Mesendoderm (in vitro differentiated cells): Measurements from ENCODE around the gene RCVRN.

ENCODE experiments used
- DNase-seq: peaks from one replicate; pipeline ENCODE4 v3.0.0; 2013
- H2AK5ac ChIP-seq: 2 replicates; pipeline ENCODE4 v1.6.1; 2013; ENCODE audit warnings: low read length, inconsistent platforms
- H2BK120ac ChIP-seq: 2 replicates; pipeline ENCODE4 v1.6.1; 2013; ENCODE audit warnings: low read depth, mild to moderate bottlenecking, low read length, moderate library complexity, mixed read lengths
- H2BK15ac ChIP-seq: replicated peaks from 2 replicates; pipeline ENCODE4 v1.6.1; 2013; ENCODE audit warnings: low read depth, mild to moderate bottlenecking, moderate library complexity
- H2BK5ac ChIP-seq: 2 replicates; pipeline ENCODE4 v1.6.1; 2013; ENCODE audit warnings: low read length, inconsistent platforms
- H3K18ac ChIP-seq: 2 replicates; pipeline ENCODE4 v1.6.1; 2013; ENCODE audit warnings: mild to moderate bottlenecking, low read length, mixed read lengths
- H3K23ac ChIP-seq: one replicate; pipeline ENCODE4 v1.6.1; 2013; ENCODE audit warnings: low read length
- H3K27ac ChIP-seq: 2 replicates; pipeline ENCODE4 v1.5.1; 2013; ENCODE audit warnings: low read depth, mild to moderate bottlenecking, inconsistent platforms, low read length, moderate library complexity
- H3K27me3 ChIP-seq: 2 replicates; pipeline ENCODE4 v1.6.1; 2013; ENCODE audit warnings: low read length, control low read depth, mild to moderate bottlenecking, inconsistent platforms; ENCODE audit not compliant: insufficient read depth, poor library complexity
- H3K36me3 ChIP-seq: 2 replicates; pipeline ENCODE4 v1.6.1; 2013; ENCODE audit warnings: low read length, inconsistent platforms; ENCODE audit not compliant: control insufficient read depth, insufficient read depth
- H3K4ac ChIP-seq: one replicate; pipeline ENCODE4 v1.6.1; 2013; ENCODE audit warnings: low read depth, mild to moderate bottlenecking, low read length, moderate library complexity
- H3K4me1 ChIP-seq: 2 replicates; pipeline ENCODE4 v1.6.1; 2013; ENCODE audit warnings: low read depth, low read length, inconsistent platforms; ENCODE audit not compliant: control insufficient read depth
- H3K4me2 ChIP-seq: 2 replicates; pipeline ENCODE4 v1.6.1; 2013; ENCODE audit warnings: low read length
- H3K4me3 ChIP-seq: 2 replicates; pipeline ENCODE4 v1.5.1; 2013; ENCODE audit warnings: mild to moderate bottlenecking, low read length
- H3K56ac ChIP-seq: one replicate; pipeline ENCODE4 v1.6.1; 2013; ENCODE audit warnings: low read length
- H3K79me1 ChIP-seq: 2 replicates; pipeline ENCODE4 v1.6.1; 2013; ENCODE audit warnings: low read length, inconsistent platforms
- H3K79me2 ChIP-seq: 2 replicates; pipeline ENCODE4 v1.6.1; 2013; ENCODE audit warnings: mild to moderate bottlenecking, low read length; ENCODE audit not compliant: control insufficient read depth, insufficient read depth
- H3K9ac ChIP-seq: 2 replicates; pipeline ENCODE4 v1.6.1; 2013; ENCODE audit warnings: low read length, inconsistent platforms
- H4K5ac ChIP-seq: one replicate; pipeline ENCODE4 v1.6.1; 2013; ENCODE audit warnings: low read length
- H4K8ac ChIP-seq: one replicate; pipeline ENCODE4 v1.6.1; 2013; ENCODE audit warnings: low read depth, mild to moderate bottlenecking, control low read depth, low read length, moderate library complexity
- WGBS: extraction: QIAGEN DNeasy Blood & Tissue Kit; methylation state at CpG from one replicate; pipeline ENCODE4 v1.1.7; 2013; ENCODE audit warnings: low lambda C conversion rate, missing lambda C conversion rate; ENCODE audit not compliant: insufficient coverage; ENCODE audit errors: extremely low coverage; 5-methylcytosine and 5-hydroxymethylcytosine counted together

Gene RCVRN

DNA sequence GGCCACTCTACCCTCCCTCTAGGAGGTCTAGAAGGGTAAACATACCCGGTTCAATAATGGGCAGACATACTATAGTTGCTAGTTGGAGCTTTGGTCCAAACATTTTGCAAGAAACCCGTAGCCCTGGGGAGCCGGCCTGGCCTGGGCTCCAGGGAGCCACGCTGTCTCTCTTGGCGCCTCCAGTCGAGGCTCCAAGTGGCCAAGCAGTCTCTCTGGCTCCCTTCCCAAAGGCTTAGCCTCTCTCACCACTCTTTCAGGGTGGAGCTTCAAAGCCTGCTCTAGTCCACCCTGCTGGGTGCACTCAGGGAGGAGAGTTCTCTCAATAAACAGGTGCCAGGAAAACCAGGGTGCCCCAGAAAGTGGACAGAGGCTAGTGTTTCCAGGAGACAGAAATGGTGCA, 32.2 kb downstream of the RCVRN start:
- Histone ChIP-seq H3K36me3 (no peaks in the 10 kb centered on the region), H3K4ac (no peak overlapping the region), H3K79me2 (no peaks in the 10 kb centered on the region), H3K4me1 (no peaks in the 10 kb centered on the region), H4K8ac (no peak overlapping the region), H2BK120ac (no peak overlapping the region), H3K56ac (no peak overlapping the region), H2BK15ac (no peak overlapping the region), H3K4me3 (no peak overlapping the region), H4K5ac (no peak overlapping the region), H3K27me3 (no peaks in the 10 kb centered on the region), H3K27ac (no peak overlapping the region), H3K18ac (no peak overlapping the region), H2BK5ac (no peak overlapping the region), H3K4me2 (no peak overlapping the region), H3K9ac (no peak overlapping the region), H2AK5ac (no peak overlapping the region), H3K79me1 (no peaks in the 10 kb centered on the region), H3K23ac (no peak overlapping the region)
- no peak for DNase-seq
- WGBS = no CpG with 5 or more reads among the region's 6 CpGs

- Histone ChIP-seq H2BK15ac (no peak overlapping the region), H3K56ac (no peak overlapping the region), H4K8ac (no peak overlapping the region), H2AK5ac (no peak overlapping the region), H2BK120ac (no peak overlapping the region), H3K79me1 (no peaks in the 10 kb centered on the region), H3K36me3 (no peaks in the 10 kb centered on the region), H3K27me3 (no peaks in the 10 kb centered on the region), H3K18ac (no peak overlapping the region), H2BK5ac (no peak overlapping the region), H4K5ac (no peak overlapping the region), H3K79me2 (no peaks in the 10 kb centered on the region), H3K4ac (no peak overlapping the region), H3K9ac (no peak overlapping the region), H3K4me2 (no peak overlapping the region), H3K27ac (no peak overlapping the region), H3K4me3 (no peak overlapping the region), H3K23ac (no peak overlapping the region), H3K4me1 (no peaks in the 10 kb centered on the region)
- DNase-seq = no peak
- WGBS = no CpG with 5 or more reads among the region's 3 CpGs
These were observed 36.5 kb downstream of the RCVRN start for GRCh38 chr17:9868552-9868951.

DNA sequence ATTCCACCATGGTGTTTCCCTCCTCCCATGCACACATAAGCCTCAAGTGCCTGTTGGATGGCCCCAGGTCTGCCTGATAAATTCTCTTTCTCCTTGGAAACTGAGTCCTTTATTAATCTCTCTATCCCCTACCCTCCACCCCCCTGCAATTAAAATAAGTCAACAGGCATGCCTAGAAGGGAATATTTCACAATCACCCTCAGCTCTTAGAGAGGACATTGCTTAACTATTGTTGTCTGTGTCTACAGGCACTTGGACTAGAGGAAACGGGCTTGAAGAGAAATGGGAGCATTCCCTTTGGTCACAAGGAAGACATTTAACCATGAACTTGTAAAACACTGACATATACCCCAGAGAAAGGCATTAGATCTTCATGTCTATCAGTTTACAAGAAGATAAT, 39.5 kb downstream of the RCVRN start:
- no CpG with 5 or more reads among the region's 1 CpG for WGBS
- no peaks in the 10 kb centered on the region for H3K27me3 ChIP-seq
- no peaks in the 10 kb centered on the region for H3K79me1 ChIP-seq

GRCh38 chr17:9862949-9863348, 42.1 kb downstream of the RCVRN start:
- no peak overlapping the region for H3K27ac ChIP-seq
- no peaks in the 10 kb centered on the region for H3K27me3 ChIP-seq
- H3K23ac ChIP-seq = no peak overlapping the region
- H4K5ac ChIP-seq = no peak overlapping the region
- no CpG with 5 or more reads among the region's 4 CpGs for WGBS
- H4K8ac ChIP-seq = no peak overlapping the region
- DNase-seq = no peak
- H3K79me1 ChIP-seq = no peaks in the 10 kb centered on the region
- no peak overlapping the region for H2BK120ac ChIP-seq
- no peak overlapping the region for H3K9ac ChIP-seq
- H3K4me2 ChIP-seq = no peak overlapping the region
- no peak overlapping the region for H2AK5ac ChIP-seq
- H3K4me3 ChIP-seq = no peak overlapping the region
- H3K18ac ChIP-seq = no peak overlapping the region
- H3K79me2 ChIP-seq = no peaks in the 10 kb centered on the region
- no peaks in the 10 kb centered on the region for H3K36me3 ChIP-seq
- H2BK15ac ChIP-seq = no peak overlapping the region
- H3K56ac ChIP-seq = no peak overlapping the region
- no peak overlapping the region for H3K4ac ChIP-seq
- no peaks in the 10 kb centered on the region for H3K4me1 ChIP-seq
- H2BK5ac ChIP-seq = no peak overlapping the region

More for the DNA sequence above, 39.5 kb downstream of the RCVRN start:
- H3K4me1 ChIP-seq = no peaks in the 10 kb centered on the region
- H3K27ac ChIP-seq = no peak overlapping the region
- no peak for DNase-seq
- no peak overlapping the region for H2BK5ac ChIP-seq
- no peak overlapping the region for H4K8ac ChIP-seq
- no peak overlapping the region for H3K18ac ChIP-seq
- H3K4ac ChIP-seq = no peak overlapping the region
- H2BK120ac ChIP-seq = no peak overlapping the region
- no peaks in the 10 kb centered on the region for H3K36me3 ChIP-seq
- H4K5ac ChIP-seq = no peak overlapping the region
- H3K4me3 ChIP-seq = no peak overlapping the region
- no peak overlapping the region for H3K9ac ChIP-seq
- no peak overlapping the region for H2AK5ac ChIP-seq
- no peak overlapping the region for H2BK15ac ChIP-seq
- no peaks in the 10 kb centered on the region for H3K79me2 ChIP-seq
- no peak overlapping the region for H3K56ac ChIP-seq
- H3K4me2 ChIP-seq = no peak overlapping the region
- no peak overlapping the region for H3K23ac ChIP-seq

GRCh38 chr17:9862220-9862619, 42.9 kb downstream of the RCVRN start:
- Histone ChIP-seq H4K8ac (no peak overlapping the region), H3K36me3 (no peaks in the 10 kb centered on the region), H3K9ac (no peak overlapping the region), H3K4me2 (no peak overlapping the region), H3K18ac (no peak overlapping the region), H2BK15ac (no peak overlapping the region), H3K56ac (no peak overlapping the region), H3K79me1 (no peaks in the 10 kb centered on the region), H4K5ac (no peak overlapping the region), H3K79me2 (no peaks in the 10 kb centered on the region), H3K23ac (no peak overlapping the region), H3K4me1 (no peaks in the 10 kb centered on the region), H3K4ac (no peak overlapping the region), H3K27ac (no peak overlapping the region), H2AK5ac (no peak overlapping the region), H2BK5ac (no peak overlapping the region), H3K4me3 (no peak overlapping the region), H2BK120ac (no peak overlapping the region), H3K27me3 (no peaks in the 10 kb centered on the region)
- DNase-seq = peak; percentile 2
- no CpG with 5 or more reads among the region's 1 CpG for WGBS

DNA sequence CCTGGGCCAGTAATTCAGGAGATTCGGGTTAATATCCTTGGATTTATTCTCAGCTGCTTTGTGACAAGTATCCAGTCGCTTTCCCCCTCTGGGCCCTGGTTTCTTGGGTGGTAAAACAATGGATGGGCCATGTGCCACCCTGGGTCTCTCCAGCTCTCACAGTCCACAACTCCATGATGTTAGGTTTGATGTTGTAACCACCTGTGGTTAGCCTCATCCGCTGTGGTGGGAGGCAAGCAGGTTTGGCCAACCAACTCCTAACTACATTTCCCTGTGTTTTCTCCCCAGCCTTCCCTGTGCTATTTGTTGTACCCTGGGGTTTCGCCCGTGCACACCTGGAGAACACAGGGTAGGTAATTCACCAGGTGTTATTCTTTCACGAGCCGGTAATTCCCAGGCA, 44.2 kb downstream of the RCVRN start:
- Histone ChIP-seq H4K5ac (no peak overlapping the region), H3K4me1 (no peaks in the 10 kb centered on the region), H3K4me2 (no peak overlapping the region), H3K27me3 (no peaks in the 10 kb centered on the region), H3K23ac (no peak overlapping the region), H3K79me1 (no peaks in the 10 kb centered on the region), H2AK5ac (no peak overlapping the region), H2BK5ac (no peak overlapping the region), H2BK15ac (no peak overlapping the region), H3K27ac (no peak overlapping the region), H4K8ac (no peak overlapping the region), H3K56ac (no peak overlapping the region), H3K9ac (no peak overlapping the region), H3K18ac (no peak overlapping the region), H3K36me3 (no peaks in the 10 kb centered on the region), H2BK120ac (no peak overlapping the region), H3K4ac (no peak overlapping the region), H3K4me3 (no peak overlapping the region), H3K79me2 (no peaks in the 10 kb centered on the region)
- no CpG with 5 or more reads among the region's 7 CpGs for WGBS
- no peak for DNase-seq
